Loucy (cell line): ENCODE measurements around the gene ZNF581.

ENCODE experiments used
- H2AFZ ChIP-seq: fragments of 200-600 bp; sonication (generic); 2 replicates; pipeline ENCODE4 v1.6.0; 2016; ENCODE audit warnings: antibody characterized with exemption, mild to moderate bottlenecking, low read length, moderate library complexity
- H3F3A ChIP-seq: fragments of 200-600 bp; 2 replicates; pipeline ENCODE4 v1.6.0; 2016; ENCODE audit warnings: antibody characterized with exemption, low read depth, mild to moderate bottlenecking
- H3K27me3 ChIP-seq: fragments of 200-600 bp; sonication (generic); 2 replicates; pipeline ENCODE4 v1.6.1; 2014; ENCODE audit warnings: low read length, mild to moderate bottlenecking; ENCODE audit not compliant: insufficient read depth, poor library complexity, severe bottlenecking
- H3K36me3 ChIP-seq: fragments of 200-600 bp; sonication (generic); 2 replicates; pipeline ENCODE4 v1.6.1; 2016; ENCODE audit warnings: low read length; ENCODE audit not compliant: insufficient read depth
- H3K4me1 ChIP-seq: fragments of 200-600 bp; sonication (generic); 2 replicates; pipeline ENCODE4 v1.5.1; 2014; ENCODE audit warnings: low read length, mild to moderate bottlenecking; ENCODE audit not compliant: insufficient read depth, poor library complexity, severe bottlenecking
- H3K4me2 ChIP-seq: fragments of 200-600 bp; sonication (generic); 2 replicates; pipeline ENCODE4 v1.6.0; 2014; ENCODE audit warnings: antibody characterized with exemption, low read length, low read depth, mild to moderate bottlenecking; ENCODE audit not compliant: poor library complexity, severe bottlenecking
- H3K4me3 ChIP-seq: fragments of 200-600 bp; sonication (generic); 2 replicates; pipeline ENCODE4 v1.5.1; 2014; ENCODE audit warnings: low read length, mild to moderate bottlenecking, mixed read lengths; ENCODE audit not compliant: poor library complexity, severe bottlenecking
- H3K79me2 ChIP-seq: fragments of 200-600 bp; sonication (generic); 2 replicates; pipeline ENCODE4 v1.6.1; 2014; ENCODE audit warnings: low read length; ENCODE audit not compliant: insufficient read depth
- H3K9ac ChIP-seq: fragments of 200-600 bp; sonication (generic); 2 replicates; pipeline ENCODE4 v1.6.0; 2014; ENCODE audit warnings: mild to moderate bottlenecking, low read depth, low read length, moderate library complexity; ENCODE audit not compliant: poor library complexity, severe bottlenecking
- H3K9me2 ChIP-seq: fragments of 200-600 bp; sonication (generic); replicated peaks from 2 replicates; pipeline ENCODE4 v1.6.1; 2016; ENCODE audit warnings: low read depth, low read length, mixed read lengths
- H3K9me3 ChIP-seq: fragments of 200-600 bp; sonication (generic); 2 replicates; pipeline ENCODE4 v1.6.1; 2014; ENCODE audit warnings: mild to moderate bottlenecking, antibody characterized with exemption, low read length, low read depth; ENCODE audit not compliant: insufficient read depth
- H4K20me1 ChIP-seq: fragments of 200-600 bp; sonication (generic); 2 replicates; pipeline ENCODE4 v1.6.0; 2014; ENCODE audit warnings: antibody characterized with exemption, low read length, mild to moderate bottlenecking; ENCODE audit not compliant: insufficient read depth, poor library complexity, severe bottlenecking
- CTCF ChIP-seq: fragments of 200-600 bp; sonication (generic); conservative IDR thresholded peaks from 2 replicates; pipeline ENCODE4 v1.5.1; 2014; ENCODE audit warnings: mild to moderate bottlenecking, antibody characterized with exemption, low read length
- EZH2phosphoT487 ChIP-seq: fragments of 200-600 bp; IDR thresholded peaks from 2 replicates; pipeline ENCODE4 v1.6.1; 2018; ENCODE audit warnings: antibody characterized with exemption, mild to moderate bottlenecking, moderate library complexity, borderline replicate concordance

ZNF581 gene

GRCh38 chr19:55660991-55661390 lies 17.5 kb downstream of the ZNF581 start:
- H3K79me2 ChIP-seq = peaks cover 96% of the 10 kb centered on the region
- H2AFZ ChIP-seq = no peak overlapping the region
- H3K4me2 ChIP-seq = no peak overlapping the region
- no peaks in the 10 kb centered on the region for H3K27me3 ChIP-seq
- peaks cover 65% of the 10 kb centered on the region for H3K36me3 ChIP-seq
- peaks cover 94% of the 10 kb centered on the region for H4K20me1 ChIP-seq
- H3K4me1 ChIP-seq = peaks cover 33% of the 10 kb centered on the region
- H3K9me3 ChIP-seq = no peaks in the 10 kb centered on the region
- TF ChIP-seq CTCF = no peak
- TF ChIP-seq EZH2phosphoT487 = no peak
- H3K9ac ChIP-seq = no peak overlapping the region
- no peaks in the 10 kb centered on the region for H3K9me2 ChIP-seq
- H3F3A ChIP-seq = no peaks in the 10 kb centered on the region
- no peak overlapping the region for H3K4me3 ChIP-seq

- no peak overlapping the region for H3K4me2 ChIP-seq
- H3K4me1 ChIP-seq = peaks cover 27% of the 10 kb centered on the region
- H3K9ac ChIP-seq = no peak overlapping the region
- H3K4me3 ChIP-seq = no peak overlapping the region
- peaks cover 96% of the 10 kb centered on the region for H3K79me2 ChIP-seq
- H3K9me2 ChIP-seq = no peaks in the 10 kb centered on the region
- no peaks in the 10 kb centered on the region for H3K9me3 ChIP-seq
- no peaks in the 10 kb centered on the region for H3K27me3 ChIP-seq
- H4K20me1 ChIP-seq = peaks cover 94% of the 10 kb centered on the region
- TF ChIP-seq EZH2phosphoT487 (no peak), CTCF (no peak)
- no peaks in the 10 kb centered on the region for H3F3A ChIP-seq
- no peak overlapping the region for H2AFZ ChIP-seq
- peaks cover 73% of the 10 kb centered on the region for H3K36me3 ChIP-seq
Observed at GRCh38 chr19:55661826-55662225, 18.4 kb downstream of the ZNF581 start.

GRCh38 chr19:55663846-55664536 lies 20.5 kb downstream of the ZNF581 start:
- H3K27me3 ChIP-seq = no peaks in the 10 kb centered on the region
- H4K20me1 ChIP-seq = peaks cover 92% of the 10 kb centered on the region
- no peaks in the 10 kb centered on the region for H3K9me3 ChIP-seq
- no peak for TF ChIP-seq EZH2phosphoT487
- no peak for TF ChIP-seq CTCF
- no peaks in the 10 kb centered on the region for H3F3A ChIP-seq
- H2AFZ ChIP-seq = no peak overlapping the region
- peaks cover 95% of the 10 kb centered on the region for H3K36me3 ChIP-seq
- no peak overlapping the region for H3K9ac ChIP-seq
- H3K79me2 ChIP-seq = peaks cover 96% of the 10 kb centered on the region
- H3K4me2 ChIP-seq = no peak overlapping the region
- peaks cover 6% of the 10 kb centered on the region for H3K4me1 ChIP-seq
- no peaks in the 10 kb centered on the region for H3K9me2 ChIP-seq
- H3K4me3 ChIP-seq = no peak overlapping the region
